GM15510 (cell line): ENCODE data around the gene DNAJB14.

ENCODE experiments used
- POLR2A ChIP-seq: IDR thresholded peaks from 3 replicates; pipeline ENCODE4 v1.6.1; 2011; ENCODE audit warnings: borderline replicate concordance; ENCODE audit not compliant: insufficient read length; ENCODE audit errors: extremely low read depth

The DNAJB14 gene

DNA sequence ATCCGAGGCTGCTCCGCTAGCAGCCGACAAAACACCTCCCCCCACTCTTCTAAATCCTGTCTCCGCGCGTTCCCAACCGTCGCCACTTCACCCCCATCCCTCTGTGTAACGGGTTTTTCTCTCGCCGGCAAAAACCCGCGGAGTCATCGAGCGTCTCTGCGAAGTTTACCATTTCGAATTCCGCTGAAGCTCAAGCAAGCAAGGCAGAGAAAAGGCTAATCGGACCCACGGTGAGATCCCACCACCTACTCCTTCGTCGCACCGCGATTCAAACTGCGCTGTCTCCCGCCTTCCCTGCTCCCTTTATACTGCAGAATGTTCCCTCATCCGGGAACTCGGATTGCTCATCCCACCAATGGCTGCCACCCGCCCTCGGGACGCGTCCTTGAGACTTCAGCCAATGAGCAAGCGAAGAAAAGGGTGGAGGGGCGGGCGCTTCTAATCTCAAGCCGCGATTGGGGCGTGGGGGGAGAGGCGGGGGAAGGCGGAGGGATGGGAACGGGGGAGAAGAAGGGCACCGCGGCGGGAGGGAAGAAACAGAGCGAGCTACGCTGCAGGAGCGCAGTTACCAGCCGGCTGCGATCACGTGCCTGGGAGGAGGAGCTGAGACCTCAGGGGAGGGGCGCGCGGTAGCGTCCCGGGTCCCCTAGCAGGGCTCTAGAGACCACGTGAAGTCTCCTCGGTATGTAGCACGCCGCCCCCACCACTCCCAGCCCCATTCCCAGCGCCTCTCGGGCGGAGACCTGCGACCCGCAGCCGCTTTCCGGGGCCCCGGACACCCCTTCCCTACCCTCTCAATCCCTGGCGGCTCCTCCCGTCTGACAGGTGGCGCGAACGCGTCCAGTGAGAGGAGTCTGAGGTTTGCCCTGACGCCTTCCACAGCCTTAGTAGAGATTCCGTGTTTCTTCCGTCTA, 3.8 kb upstream of the DNAJB14 start, which contains the start of gene H2AZ1:
Gene H2AZ1, minus strand, starts transcription at position 277 of the 914 bp plus-strand sequence. Its CDS starts 105 bp downstream, at position 172.
- peak; percentile 98 for TF ChIP-seq POLR2A

DNA sequence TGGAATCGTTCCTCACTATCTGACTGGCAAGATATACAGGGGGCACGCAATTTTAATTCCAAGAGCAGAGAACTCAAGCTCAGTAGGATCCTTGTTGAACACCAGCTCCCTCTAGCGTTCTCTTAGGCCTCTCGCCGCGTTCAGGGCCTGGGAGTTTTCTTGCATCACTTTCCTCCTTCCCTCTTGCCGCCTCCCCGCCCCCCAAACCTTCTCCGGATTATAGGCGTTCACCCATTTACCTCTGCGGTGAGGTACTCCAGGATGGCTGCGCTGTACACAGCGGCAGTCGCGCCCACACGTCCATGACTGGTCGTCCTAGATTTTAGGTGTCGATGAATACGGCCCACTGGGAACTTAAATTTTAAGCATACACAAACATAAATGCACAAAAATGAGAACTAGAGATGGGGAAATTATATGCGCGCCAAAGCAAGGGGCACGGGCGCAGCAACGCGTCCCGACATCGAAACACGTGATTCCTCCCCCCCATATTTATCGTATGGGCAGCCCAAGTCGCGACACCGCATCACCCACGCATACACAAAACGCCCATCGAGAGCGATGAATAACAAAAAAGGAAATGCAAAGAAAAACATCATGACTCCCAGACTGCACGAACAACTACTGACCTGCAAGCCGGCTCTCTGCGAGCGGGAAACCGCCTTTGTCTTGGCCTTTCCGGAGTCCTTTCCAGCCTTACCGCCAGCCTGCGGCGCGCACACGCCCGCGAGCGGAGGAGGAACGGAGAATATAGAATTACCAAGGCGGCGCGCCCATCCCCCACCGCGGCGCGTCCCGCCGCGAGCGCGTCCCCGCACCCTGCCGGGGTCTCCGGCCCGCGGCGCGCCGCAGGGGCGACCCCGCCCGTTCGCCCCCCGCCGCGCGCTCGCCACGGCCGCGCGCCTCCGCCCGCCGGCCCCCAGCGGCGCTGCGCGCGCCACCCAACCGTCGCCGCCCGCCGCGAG, 2.9 kb upstream of the DNAJB14 start:
- peak; percentile 38 for TF ChIP-seq POLR2A

DNA sequence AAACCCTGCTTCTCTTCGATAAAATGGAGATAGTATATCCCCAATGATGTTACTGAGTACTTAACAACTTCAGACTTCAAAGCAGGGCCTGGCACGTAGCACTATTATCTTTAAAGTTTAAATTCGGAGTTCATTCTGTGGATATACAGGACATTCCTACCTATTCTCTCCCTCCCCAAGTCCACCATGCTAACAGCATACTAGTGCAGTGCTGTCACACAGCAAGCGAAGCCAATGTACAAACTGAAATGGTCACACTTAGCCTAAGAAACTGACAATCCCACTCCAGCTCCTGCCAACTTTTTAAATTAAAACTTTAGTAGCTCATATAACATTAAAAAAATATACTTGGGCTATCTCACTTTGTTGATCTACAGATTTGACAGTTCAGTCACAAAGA, 1.2 kb upstream of the DNAJB14 start:
- TF ChIP-seq POLR2A: no peak

DNA sequence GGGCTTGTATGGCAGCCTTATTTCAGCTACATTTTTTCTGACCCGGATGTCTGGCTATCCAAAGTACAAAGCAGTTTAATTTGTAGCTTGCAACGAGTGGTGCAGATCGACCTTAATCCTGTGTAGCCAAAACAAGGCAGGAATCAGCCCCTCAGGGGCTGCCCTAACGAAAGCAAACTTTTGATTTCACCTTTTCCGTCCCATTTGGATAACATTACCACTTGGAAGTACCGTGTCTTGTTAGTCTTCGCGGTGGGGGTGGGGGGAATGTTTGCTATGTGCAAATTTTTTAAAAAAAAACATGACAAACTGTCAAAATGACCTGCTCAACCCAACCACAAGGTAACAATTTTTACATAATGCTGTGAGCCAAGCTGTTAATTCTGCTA, 766 bp upstream of the DNAJB14 start:
- no peak for TF ChIP-seq POLR2A

DNA sequence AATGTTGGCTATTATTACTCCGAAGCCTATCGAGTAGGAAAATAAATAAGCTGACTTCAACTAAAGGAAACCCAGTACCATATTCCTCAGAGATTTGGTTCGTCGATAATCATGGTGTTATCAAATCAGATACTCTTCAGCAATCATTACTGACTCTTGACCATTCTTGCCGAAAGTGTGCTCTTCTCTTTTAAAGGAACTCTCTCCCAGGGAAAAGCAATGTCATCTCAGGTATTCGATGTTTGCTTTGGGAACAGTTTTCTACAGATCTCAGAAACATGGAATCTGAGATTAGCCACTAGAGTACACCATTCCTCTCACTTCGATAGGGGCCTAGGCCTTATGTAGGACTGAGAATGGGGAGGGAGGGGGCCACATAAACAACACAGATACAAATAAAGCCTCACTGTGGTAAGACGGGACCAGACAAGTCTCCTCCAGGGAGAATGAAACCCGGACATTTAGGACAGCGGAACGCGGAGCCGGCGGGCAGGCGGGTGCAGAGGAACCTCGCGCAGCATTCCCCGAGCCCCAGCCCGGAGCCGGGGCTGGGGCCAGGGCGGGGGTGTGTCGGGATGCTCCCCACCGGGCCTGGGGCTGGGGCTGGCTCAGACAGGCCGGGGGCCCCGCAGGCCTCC, 581 bp downstream of the DNAJB14 start:
- TF ChIP-seq POLR2A: no peak

DNA sequence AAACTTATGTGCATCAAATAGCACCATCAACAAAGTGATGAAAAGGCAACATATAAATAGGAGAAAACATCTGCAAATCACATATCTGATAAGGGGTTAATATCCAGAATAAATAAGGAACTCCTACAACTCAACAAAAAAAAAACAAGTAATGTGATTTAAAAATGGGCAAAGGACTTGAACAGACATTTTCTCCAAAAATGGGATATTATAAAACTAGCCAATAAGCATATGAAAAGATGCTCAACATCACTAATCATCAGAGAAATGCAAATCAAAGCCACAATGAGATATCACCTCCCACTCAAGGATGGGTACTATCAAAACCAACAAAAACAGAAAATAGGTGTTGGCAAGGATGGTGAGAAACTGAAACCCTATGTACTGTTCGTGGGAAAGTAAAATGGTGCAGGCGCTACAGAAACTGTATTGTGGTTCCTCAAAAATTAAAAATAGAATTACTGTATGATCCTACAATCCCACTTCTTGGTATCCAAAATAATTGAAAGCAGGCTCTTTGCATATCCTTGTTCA, 2.4 kb downstream of the DNAJB14 start:
- TF ChIP-seq POLR2A: no peak

DNA sequence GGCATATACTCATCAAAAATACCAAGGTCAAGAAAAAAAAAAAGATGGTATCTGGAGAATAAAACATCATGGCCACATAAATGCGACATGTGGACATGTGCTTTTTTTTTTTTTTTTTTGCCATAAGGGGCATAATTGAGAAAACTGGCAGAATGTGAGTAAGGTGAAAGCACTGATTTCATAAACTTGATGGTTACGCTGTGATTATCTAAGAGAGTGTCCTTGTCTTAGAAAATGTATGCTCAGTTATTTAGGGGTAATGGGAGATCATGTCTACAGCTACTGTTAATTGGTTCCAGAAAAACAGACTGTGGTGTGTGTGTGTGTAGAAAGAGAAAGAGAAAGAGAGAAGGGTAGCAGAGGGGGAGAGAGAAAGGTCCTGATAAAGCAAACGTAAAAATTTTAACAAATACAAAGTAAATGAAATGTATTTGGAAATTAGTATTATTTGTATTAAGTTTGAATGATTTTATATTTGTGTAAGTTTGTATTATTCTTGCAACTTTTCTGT, 8.1 kb downstream of the DNAJB14 start:
- TF ChIP-seq POLR2A: no peak

DNA sequence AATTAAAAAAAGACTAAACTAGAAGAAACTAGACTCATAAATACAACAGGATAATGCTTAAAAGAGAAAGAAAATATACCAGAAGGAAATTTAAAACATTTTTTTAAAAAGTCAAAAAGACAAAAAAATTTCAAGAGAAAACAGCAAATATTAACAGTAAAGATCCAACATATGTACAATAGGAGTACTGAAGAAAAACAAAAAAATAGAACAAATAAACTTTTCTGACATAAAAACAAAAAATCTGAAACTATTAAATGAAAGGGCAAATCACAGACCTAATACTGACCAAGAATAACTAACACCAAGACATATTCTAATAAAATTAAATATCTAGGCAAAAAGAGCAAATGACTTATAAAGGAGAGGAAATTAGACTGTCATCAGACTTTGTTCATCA, 11.5 kb downstream of the DNAJB14 start:
- TF ChIP-seq POLR2A: no peak

DNA sequence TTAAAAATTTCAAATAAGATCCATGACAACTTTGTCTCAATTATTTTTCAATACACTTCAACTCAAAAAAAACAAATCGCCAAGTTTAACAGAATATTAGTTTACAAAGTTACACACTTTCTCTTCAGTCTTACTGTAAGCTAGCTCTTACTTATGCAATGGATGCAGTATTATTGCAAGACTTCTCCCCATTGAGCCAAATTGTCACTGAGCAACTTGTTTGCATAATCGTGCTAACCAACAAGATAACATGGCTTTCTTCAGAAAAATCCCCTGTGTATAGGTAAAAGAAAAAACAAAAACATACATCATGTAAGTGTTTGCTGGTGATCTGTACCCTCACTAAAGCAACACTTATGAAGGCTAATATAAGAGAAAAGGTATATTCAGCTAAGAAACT, 18.9 kb downstream of the DNAJB14 start:
- TF ChIP-seq POLR2A: no peak

DNA sequence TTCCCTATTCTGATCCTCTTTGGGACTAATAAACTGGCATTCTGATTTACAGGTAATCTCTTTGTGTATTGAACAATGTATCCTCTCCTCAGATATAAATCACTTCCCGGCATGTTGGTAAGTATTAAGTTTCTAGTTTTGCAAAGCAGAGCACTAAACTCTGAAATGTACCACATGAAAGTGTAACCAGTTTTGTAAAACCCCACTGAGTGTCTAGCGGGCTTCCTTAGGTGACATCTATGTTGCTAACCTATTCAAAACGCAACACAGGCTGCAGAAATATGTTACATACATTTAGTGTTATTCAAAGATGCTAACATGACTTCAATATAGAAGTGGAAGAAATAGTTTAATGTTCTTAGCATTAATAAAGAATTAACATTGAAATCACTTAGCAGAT, 25.2 kb downstream of the DNAJB14 start:
- TF ChIP-seq POLR2A: no peak

DNA sequence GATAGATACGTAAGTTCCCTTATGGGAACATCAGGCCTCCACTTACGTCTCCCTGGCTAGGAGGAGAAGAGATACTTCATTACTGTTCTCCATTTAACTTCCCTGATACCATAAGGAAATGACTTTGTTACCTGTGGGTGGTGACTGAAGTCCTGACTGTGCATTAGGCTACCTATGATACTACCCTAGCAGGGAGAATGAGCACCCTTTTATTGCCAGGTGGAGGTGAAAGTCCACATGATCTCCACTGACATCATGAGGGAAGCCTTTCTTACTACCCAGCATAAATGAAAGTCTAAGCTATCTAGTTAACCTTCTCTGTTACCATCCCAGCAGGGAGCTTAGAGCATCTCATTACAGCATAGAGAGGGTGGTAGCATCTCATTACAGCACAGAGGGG, 27.8 kb downstream of the DNAJB14 start:
- TF ChIP-seq POLR2A: no peak

DNA sequence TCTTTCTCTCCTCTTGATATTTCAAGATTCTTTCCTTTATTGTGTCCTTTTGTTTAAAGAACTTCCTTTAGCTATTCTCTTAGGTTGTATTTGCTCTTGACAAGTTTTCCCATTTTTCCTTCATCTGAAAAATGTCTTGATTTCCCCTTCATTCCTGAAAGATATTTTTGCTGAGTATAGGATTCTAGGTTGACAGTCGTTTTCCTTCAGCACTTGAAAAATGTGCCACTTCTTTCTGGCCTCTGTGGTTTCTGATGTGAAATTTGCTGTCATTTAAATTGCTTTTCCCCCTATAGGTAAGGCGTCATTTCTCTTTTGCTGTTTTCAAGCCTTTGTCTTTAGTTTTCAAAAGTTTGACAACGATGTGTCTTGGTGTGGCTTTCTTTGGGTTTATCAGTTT, 28.8 kb downstream of the DNAJB14 start:
- no peak for TF ChIP-seq POLR2A

DNA sequence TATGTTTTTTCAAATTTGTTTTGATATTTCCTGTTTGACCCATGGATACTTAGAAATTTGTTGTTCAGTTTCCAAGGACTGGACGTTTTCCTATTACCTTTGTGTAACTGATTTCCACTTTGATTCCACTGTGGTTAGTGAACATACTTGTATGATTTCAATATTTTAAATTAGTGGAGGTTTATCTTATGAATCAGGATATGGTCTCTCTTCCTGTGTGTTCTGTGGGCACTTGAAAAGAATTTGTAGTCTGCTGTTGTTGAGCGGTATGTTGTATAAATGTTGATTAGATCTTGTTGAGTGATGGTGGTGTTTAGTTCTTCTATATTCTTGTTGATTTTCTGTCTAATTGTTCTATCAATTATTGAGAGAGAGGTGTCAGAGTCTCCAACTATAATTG, 31.0 kb downstream of the DNAJB14 start:
- TF ChIP-seq POLR2A: no peak

DNA sequence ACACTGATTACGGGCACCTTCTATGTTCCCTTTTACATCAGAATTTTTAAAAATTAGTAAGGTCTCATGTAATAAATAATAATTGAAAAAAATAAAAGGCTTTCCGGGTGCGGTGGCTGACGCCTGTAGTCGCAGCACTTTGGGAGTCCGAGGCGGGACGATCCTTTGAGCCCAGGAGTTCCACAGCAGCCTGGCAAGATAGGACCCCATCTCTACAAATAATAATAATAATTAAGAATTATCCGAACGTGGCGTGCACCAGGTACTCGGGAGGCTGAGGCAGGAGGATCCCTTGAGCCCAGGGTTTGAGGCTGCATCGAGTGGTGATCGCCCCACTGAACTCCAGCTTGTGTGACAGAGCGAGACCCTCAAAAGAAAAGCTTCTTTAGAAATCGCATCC, 51.4 kb downstream of the DNAJB14 start:
- no peak for TF ChIP-seq POLR2A
